Measurements from ENCODE around the gene ST8SIA4.

The ST8SIA4 gene

GRCh38 chr5:100902440-100903038, 543 bp downstream of the ST8SIA4 start:
- peaks cover 7% of the 10 kb centered on the region for H3F3A ChIP-seq (ENCODE audit: low read depth)
- H3K4me3 ChIP-seq (ENCODE audit: low read length, poor library complexity, severe bottlenecking) = peak overlapping the region; percentile 79
- H3K4me2 ChIP-seq (ENCODE audit: low read depth, low read length, poor library complexity, severe bottlenecking) = peak overlapping the region; percentile 79
- no peaks in the 10 kb centered on the region for H3K27me3 ChIP-seq (ENCODE audit: insufficient read depth, low read length, poor library complexity, severe bottlenecking)
- peaks cover 34% of the 10 kb centered on the region for H3K4me1 ChIP-seq (ENCODE audit: insufficient read depth, low read length, poor library complexity, severe bottlenecking)
- H3K9me3 ChIP-seq (ENCODE audit: insufficient read depth, low read depth, low read length) = no peaks in the 10 kb centered on the region
- no peak overlapping the region for H2AFZ ChIP-seq (ENCODE audit: low read length)
- H3K79me2 ChIP-seq (ENCODE audit: insufficient read depth, low read length) = peaks cover 50% of the 10 kb centered on the region
- H3K9ac ChIP-seq (ENCODE audit: low read depth, low read length, poor library complexity, severe bottlenecking) = peak overlapping the region; percentile 99
- peaks cover 12% of the 10 kb centered on the region for H4K20me1 ChIP-seq (ENCODE audit: insufficient read depth, low read length, poor library complexity, severe bottlenecking)
- H3K9me2 ChIP-seq (replicated peaks; ENCODE audit: low read depth, low read length) = no peaks in the 10 kb centered on the region
- H3K36me3 ChIP-seq (ENCODE audit: insufficient read depth, low read length) = no peaks in the 10 kb centered on the region
- TF ChIP-seq EZH2phosphoT487 (IDR thresholded peaks at IDR 0.05; ENCODE audit: borderline replicate concordance) = no peak
- TF ChIP-seq, protein P1, sequence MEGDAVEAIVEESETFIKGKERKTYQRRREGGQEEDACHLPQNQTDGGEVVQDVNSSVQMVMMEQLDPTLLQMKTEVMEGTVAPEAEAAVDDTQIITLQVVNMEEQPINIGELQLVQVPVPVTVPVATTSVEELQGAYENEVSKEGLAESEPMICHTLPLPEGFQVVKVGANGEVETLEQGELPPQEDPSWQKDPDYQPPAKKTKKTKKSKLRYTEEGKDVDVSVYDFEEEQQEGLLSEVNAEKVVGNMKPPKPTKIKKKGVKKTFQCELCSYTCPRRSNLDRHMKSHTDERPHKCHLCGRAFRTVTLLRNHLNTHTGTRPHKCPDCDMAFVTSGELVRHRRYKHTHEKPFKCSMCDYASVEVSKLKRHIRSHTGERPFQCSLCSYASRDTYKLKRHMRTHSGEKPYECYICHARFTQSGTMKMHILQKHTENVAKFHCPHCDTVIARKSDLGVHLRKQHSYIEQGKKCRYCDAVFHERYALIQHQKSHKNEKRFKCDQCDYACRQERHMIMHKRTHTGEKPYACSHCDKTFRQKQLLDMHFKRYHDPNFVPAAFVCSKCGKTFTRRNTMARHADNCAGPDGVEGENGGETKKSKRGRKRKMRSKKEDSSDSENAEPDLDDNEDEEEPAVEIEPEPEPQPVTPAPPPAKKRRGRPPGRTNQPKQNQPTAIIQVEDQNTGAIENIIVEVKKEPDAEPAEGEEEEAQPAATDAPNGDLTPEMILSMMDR (conservative IDR thresholded peaks at IDR 0.05; ENCODE audit: low read length) = no peak

DNA sequence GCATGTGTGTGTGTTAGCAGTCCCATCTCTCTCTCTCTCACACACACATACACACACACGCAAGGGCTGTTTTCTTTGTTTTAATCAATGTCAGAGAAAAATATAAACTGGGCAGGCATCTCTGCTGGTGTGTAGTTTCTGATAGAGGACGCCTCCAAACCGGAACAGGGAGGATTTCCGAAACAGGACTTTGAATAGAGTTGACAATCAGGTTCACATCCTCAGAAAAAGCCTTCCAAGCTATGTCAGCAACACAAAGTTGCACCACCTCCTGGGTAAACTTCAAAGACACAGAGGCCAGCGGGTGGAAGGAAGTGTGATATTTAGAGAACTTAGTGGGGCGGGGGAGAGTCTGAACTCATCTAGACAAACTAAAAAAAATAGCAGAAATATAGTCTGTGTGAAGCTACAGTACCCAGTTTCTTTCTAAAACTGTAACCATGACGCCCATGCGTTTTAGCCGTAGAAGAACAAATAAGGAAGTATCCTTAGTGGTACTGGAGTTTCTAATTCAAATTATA, 1.2 kb downstream of the ST8SIA4 start:
- Histone ChIP-seq H3K9me2 (replicated peaks; ENCODE audit: low read depth, low read length) (no peaks in the 10 kb centered on the region), H3K4me3 (ENCODE audit: low read length, poor library complexity, severe bottlenecking) (peak overlapping the region; percentile 79), H3K27me3 (ENCODE audit: insufficient read depth, low read length, poor library complexity, severe bottlenecking) (no peaks in the 10 kb centered on the region), H3K36me3 (ENCODE audit: insufficient read depth, low read length) (no peaks in the 10 kb centered on the region), H3F3A (ENCODE audit: low read depth) (peaks cover 7% of the 10 kb centered on the region), H3K9ac (ENCODE audit: low read depth, low read length, poor library complexity, severe bottlenecking) (peak overlapping the region; percentile 99), H4K20me1 (ENCODE audit: insufficient read depth, low read length, poor library complexity, severe bottlenecking) (peaks cover 19% of the 10 kb centered on the region), H3K79me2 (ENCODE audit: insufficient read depth, low read length) (peaks cover 56% of the 10 kb centered on the region), H3K9me3 (ENCODE audit: insufficient read depth, low read depth, low read length) (no peaks in the 10 kb centered on the region), H2AFZ (ENCODE audit: low read length) (no peak overlapping the region), H3K4me1 (ENCODE audit: insufficient read depth, low read length, poor library complexity, severe bottlenecking) (peaks cover 40% of the 10 kb centered on the region), H3K4me2 (ENCODE audit: low read depth, low read length, poor library complexity, severe bottlenecking) (peak overlapping the region; percentile 79)
- TF ChIP-seq EZH2phosphoT487 (IDR thresholded peaks at IDR 0.05; ENCODE audit: borderline replicate concordance) = no peak
- TF ChIP-seq, protein P1 (conservative IDR thresholded peaks at IDR 0.05; ENCODE audit: low read length) = no peak; the same call in 1 of the 2 replicates

DNA sequence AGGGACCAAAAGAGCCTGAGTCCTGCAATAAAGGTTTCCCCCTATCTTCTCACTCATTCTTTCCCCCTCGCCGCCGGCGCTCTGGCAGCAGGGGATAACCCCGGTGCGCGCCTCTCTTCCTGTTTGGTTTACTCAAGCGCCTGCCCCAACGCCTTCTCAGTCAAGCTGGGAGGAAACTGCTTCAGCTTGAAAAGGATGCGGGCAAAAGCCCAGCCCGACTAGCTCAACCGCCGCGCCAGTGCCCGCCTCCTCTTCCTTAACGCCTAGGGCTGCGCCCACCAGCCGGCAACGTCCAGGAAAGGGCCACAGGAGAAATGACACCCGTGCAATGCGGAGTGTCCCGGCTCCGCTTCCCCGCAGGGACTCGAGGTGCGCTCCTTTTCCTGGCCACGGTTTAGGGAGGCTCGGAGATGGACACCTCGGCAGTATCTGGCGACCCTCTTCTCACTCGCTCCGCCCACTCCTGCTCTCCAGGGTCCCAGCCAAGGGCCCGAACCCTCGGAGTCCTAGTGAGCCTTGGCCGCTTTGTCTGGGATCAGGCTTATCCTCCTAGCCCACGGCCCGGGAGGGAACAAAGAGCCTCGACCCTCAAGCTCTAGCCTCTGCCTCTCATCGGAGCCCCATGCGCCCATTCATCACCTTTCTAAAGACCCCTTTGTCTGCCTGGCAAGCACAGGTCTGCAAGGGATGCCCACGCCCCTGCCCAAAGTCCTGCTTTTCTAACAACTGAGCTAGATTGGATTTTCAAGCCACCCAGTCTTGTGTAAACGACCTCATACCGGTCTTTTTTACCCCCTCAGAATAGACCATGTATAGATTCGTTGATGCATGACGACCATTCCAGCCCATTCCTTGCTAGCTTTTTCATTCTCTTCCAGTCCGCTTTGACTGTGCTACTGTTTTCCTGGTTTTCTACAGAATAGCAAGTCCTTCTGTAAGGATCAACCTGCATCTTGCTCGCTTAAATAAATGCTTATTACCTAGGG, 2.0 kb downstream of the ST8SIA4 start:
- H3F3A ChIP-seq (ENCODE audit: low read depth) = peaks cover 7% of the 10 kb centered on the region
- H3K4me1 ChIP-seq (ENCODE audit: insufficient read depth, low read length, poor library complexity, severe bottlenecking) = peaks cover 38% of the 10 kb centered on the region
- H3K9ac ChIP-seq (ENCODE audit: low read depth, low read length, poor library complexity, severe bottlenecking) = peak overlapping the region; percentile 99
- peak overlapping the region; percentile 79 for H3K4me2 ChIP-seq (ENCODE audit: low read depth, low read length, poor library complexity, severe bottlenecking)
- H3K9me3 ChIP-seq (ENCODE audit: insufficient read depth, low read depth, low read length) = no peaks in the 10 kb centered on the region
- peaks cover 26% of the 10 kb centered on the region for H4K20me1 ChIP-seq (ENCODE audit: insufficient read depth, low read length, poor library complexity, severe bottlenecking)
- TF ChIP-seq, protein P1 (conservative IDR thresholded peaks at IDR 0.05; ENCODE audit: low read length) = no peak
- TF ChIP-seq EZH2phosphoT487 (IDR thresholded peaks at IDR 0.05; ENCODE audit: borderline replicate concordance) = no peak
- peaks cover 64% of the 10 kb centered on the region for H3K79me2 ChIP-seq (ENCODE audit: insufficient read depth, low read length)
- no peaks in the 10 kb centered on the region for H3K27me3 ChIP-seq (ENCODE audit: insufficient read depth, low read length, poor library complexity, severe bottlenecking)
- H3K36me3 ChIP-seq (ENCODE audit: insufficient read depth, low read length) = no peaks in the 10 kb centered on the region
- H2AFZ ChIP-seq (ENCODE audit: low read length) = 0 out of 2 replicates have a peak overlapping the region, but pooled peaks have one; percentile 33
- peak overlapping the region; percentile 79 for H3K4me3 ChIP-seq (ENCODE audit: low read length, poor library complexity, severe bottlenecking)
- no peaks in the 10 kb centered on the region for H3K9me2 ChIP-seq (replicated peaks; ENCODE audit: low read depth, low read length)

Data from Loucy (cell line).